ENCODE measurements around the gene TCIRG1. TPM values are rescaled to one million over a fixed set of nuclear protein-coding genes. Genes with fewer than 3 reads are reported as not detected.

TCIRG1 gene
- total and polyA plus RNA-seq, 2 of the 13 experiments (the other 11 are each of a cell fraction or from before 2014, with no cell fraction given) = 48.0 to 69.6 TPM

GRCh38 chr11:68025047-68025446, 13.8 kb upstream of the TCIRG1 start:
- no TSS peak for BruUV-seq (replicated peaks)
- H3K27me3 ChIP-seq (ENCODE audit: control insufficient read depth in 1 of 2, insufficient read depth in 2 of 2, low read length in 2 of 2) = no peaks in the 10 kb centered on the region
- in situ Hi-C loops (cut with HindIII; ENCODE audit: extremely low pct_ligation_motif_present, low pct_unique_long_range_greater_than_20kb) (no loop called here), intact Hi-C loops (cut with micrococcal nuclease; ENCODE audit: unreplicated experiment) (no loop called here)
- H2AFZ ChIP-seq (ENCODE audit: low read length) = no peak overlapping the region
- H3K36me3 ChIP-seq (replicated peaks in 1 of 2; ENCODE audit: control insufficient read depth in 1 of 2, insufficient read depth in 2 of 2, low read length in 2 of 2) = peaks cover 0 to 3% of the 10 kb centered on the region in 2 experiments; a peak in 1 of 5 replicates
- DNase-seq (ENCODE audit: low spot score) (no peak), ATAC-seq (peak; percentile 20; the same call in 2 of the 3 replicates), FAIRE-seq (peak; percentile 52)
- no peak overlapping the region for H3K9ac ChIP-seq (ENCODE audit: insufficient read depth, low read depth, low read length)
- peaks cover 43% of the 10 kb centered on the region for H3K4me1 ChIP-seq (ENCODE audit: insufficient read depth, low read length)
- WGBS (ENCODE audit: low lambda C conversion rate) = 65% methylated on average over 5 of the region's 5 CpGs
- H3K27ac ChIP-seq (ENCODE audit: extremely low read length, insufficient read depth, low read length) = no peak overlapping the region
- POLR2A ChIA-PET = interaction anchor here (2.3 kb wide), 1 partner anchor 13 kb away, joined by 13 read pairs; no protein-coding TSS in a partner anchor
- no peaks in the 10 kb centered on the region for H4K20me1 ChIP-seq (ENCODE audit: insufficient read depth, low read length)
- H3K79me2 ChIP-seq (ENCODE audit: insufficient read depth, low read length) = peaks cover 8% of the 10 kb centered on the region
- no peaks in the 10 kb centered on the region for H3K9me3 ChIP-seq (ENCODE audit: low read length)
- no peak overlapping the region for H3K4me3 ChIP-seq (replicated peaks in 1 of 3; ENCODE audit: insufficient read depth in 1 of 3, low read depth in 2 of 3, low read length in 3 of 3)
- TF ChIP-seq CREB3 (CRISPR knock-in tag; IDR thresholded peaks at IDR 0.05) (no peak), CBFB (CRISPR knock-in tag; IDR thresholded peaks at IDR 0.05) (no peak), BORCS8-MEF2B (CRISPR knock-in tag; IDR thresholded peaks at IDR 0.05) (no peak), TBX2 (CRISPR knock-in tag; IDR thresholded peaks at IDR 0.05; ENCODE audit: borderline replicate concordance) (no peak), CTCF (CRISPR knock-in tag; IDR thresholded peaks at IDR 0.05) (peak; percentile 33)
- CTCF ChIA-PET (ENCODE audit: low intra/inter-chr PET ratio, low total read pairs) = no interaction called here
- H3K4me2 ChIP-seq (ENCODE audit: low read depth, low read length) = no peak overlapping the region

All from HepG2 (cell line).